Measurements from ENCODE around the gene GBX2. TPM values are rescaled to one million over a fixed set of nuclear protein-coding genes. Genes with fewer than 3 reads are reported as not detected.
A peak's percentile ranks its signal among the peaks of the same experiment; 100 is the strongest.

Gene GBX2
- total and polyA plus RNA-seq, 9 of the 15 experiments (the other 6 are each of a cell fraction or from before 2014, with no cell fraction given): 0.03 to 0.53 (median 0.27) TPM; not detected in 1

GRCh38 chr2:236169741-236170589, 1.8 kb upstream of the GBX2 start:
- H4K20me1 ChIP-seq (replicated peaks; ENCODE audit: control insufficient read depth, insufficient read depth, low read length): no peaks in the 10 kb centered on the region
- intact Hi-C loops (cut with micrococcal nuclease): no loop called here
- FAIRE-seq: no peak
- TF ChIP-seq ARID4B (CRISPR knock-in tag; IDR thresholded peaks at IDR 0.05): no peak
- TF ChIP-seq JUNB (CRISPR knock-in tag; conservative IDR thresholded peaks at IDR 0.05): no peak
- TF ChIP-seq MIER1 (IDR thresholded peaks at IDR 0.05; ENCODE audit: low read depth): no peak
- no peak for TF ChIP-seq ZNF740 (CRISPR knock-in tag; IDR thresholded peaks at IDR 0.05)
- no peak for TF ChIP-seq ZNF740 (tag; IDR thresholded peaks at IDR 0.05)
- no peak for TF ChIP-seq CUX1 (CRISPR knock-in tag; IDR thresholded peaks at IDR 0.05)

More at GRCh38 chr2:236169741-236170589, 1.8 kb upstream of the GBX2 start:
- H2AFZ ChIP-seq (ENCODE audit: low read depth, low read length): no peak overlapping the region
- in situ Hi-C loops (cut with MboI): no loop called here
- H3K4me1 ChIP-seq (replicated peaks in 1 of 2; ENCODE audit: control insufficient read depth in 2 of 2, insufficient read depth in 2 of 2, low read length in 2 of 2): peaks cover 0 to 25% of the 10 kb centered on the region in 2 experiments; a peak in 2 of 5 replicates
- no peaks in the 10 kb centered on the region for H3K36me3 ChIP-seq (ENCODE audit: control insufficient read depth, insufficient read depth, low read length)
- H3K9me3 ChIP-seq (replicated peaks; ENCODE audit: control insufficient read depth, insufficient read depth, low read depth, low read length): no peaks in the 10 kb centered on the region
- CTCF ChIA-PET (ENCODE audit: low intra/inter-chr PET ratio): no interaction called here
- ATAC-seq (no peak), DNase-seq (ENCODE audit: extremely low read depth in 1 of 4, low spot score in 3 of 4) (no peak)
- no peak overlapping the region for H3K27ac ChIP-seq (ENCODE audit: extremely low read depth, low read depth, low read length)
- no peak overlapping the region for H3K4me2 ChIP-seq (ENCODE audit: insufficient read depth, low read length)
- peaks cover 0 to 7% of the 10 kb centered on the region in 2 experiments; a peak in 2 of 5 replicates for H3K27me3 ChIP-seq (ENCODE audit: control insufficient read depth in 2 of 2, insufficient read depth in 2 of 2, low read length in 2 of 2)
- POLR2A ChIA-PET: no interaction called here
- BruUV-seq (replicated peaks): TSS peak; percentile 26
- H3K9me1 ChIP-seq (ENCODE audit: control insufficient read depth, insufficient read depth, low read length): no peaks in the 10 kb centered on the region
- WGBS (ENCODE audit: insufficient coverage, low coverage, missing lambda C conversion rate): 69% methylated on average over 12 of the region's 38 CpGs
- no peak overlapping the region for H3K9ac ChIP-seq (ENCODE audit: insufficient read depth in 1 of 2, low read depth in 2 of 2, low read length in 2 of 2)
- H3K79me2 ChIP-seq (ENCODE audit: control insufficient read depth, insufficient read depth, low read length): no peaks in the 10 kb centered on the region
- no peak overlapping the region for H3K4me3 ChIP-seq

Data from K562 (cell line).